ENCODE measurements around the gene OR2L8.

OR2L8 gene

DNA sequence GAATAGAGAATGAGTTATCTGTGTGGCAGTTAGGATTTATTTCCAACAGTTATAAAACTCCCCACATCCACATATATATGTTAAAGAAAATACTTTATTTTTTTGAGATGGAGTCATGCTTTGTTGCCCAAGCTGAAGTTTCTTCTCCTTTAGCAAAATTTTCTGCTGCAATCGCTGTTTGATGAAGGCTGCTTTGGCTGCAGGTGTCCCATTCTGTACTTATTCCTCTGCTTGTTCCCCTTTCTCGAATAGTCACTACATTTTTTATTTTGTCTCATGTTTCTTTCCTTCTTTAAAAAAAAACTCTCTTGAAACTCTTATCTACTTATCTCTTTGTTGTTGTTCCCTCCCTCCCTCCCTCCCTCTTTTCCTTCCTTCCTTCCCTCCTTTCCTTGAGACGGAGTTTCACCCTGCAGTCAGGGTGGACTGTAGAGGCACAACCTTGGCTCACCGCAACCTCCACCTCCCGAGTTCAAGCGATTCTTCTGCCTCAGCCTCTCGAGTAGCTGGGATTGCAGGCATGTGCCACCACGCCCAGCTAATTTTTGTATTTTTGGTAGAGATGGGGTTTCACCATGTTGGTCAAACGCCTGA, 42.7 kb upstream of the OR2L8 start:
- Histone ChIP-seq H3K27ac (ENCODE audit: low read depth, low read length, poor library complexity, severe bottlenecking) (no peak overlapping the region), H3K36me3 (ENCODE audit: insufficient read depth, low read length) (no peaks in the 10 kb centered on the region), H3K9me3 (ENCODE audit: low read length) (no peaks in the 10 kb centered on the region), H3K79me2 (ENCODE audit: insufficient read depth, low read length) (no peaks in the 10 kb centered on the region), H3K9me2 (ENCODE audit: low read depth, low read length) (no peaks in the 10 kb centered on the region), H3K4me3 (ENCODE audit: low read depth, low read length, poor library complexity, severe bottlenecking) (no peak overlapping the region), H4K20me1 (ENCODE audit: insufficient read depth, low read length) (no peaks in the 10 kb centered on the region), H3K4me2 (ENCODE audit: low read length) (no peak overlapping the region), H2AFZ (ENCODE audit: low read length) (no peak overlapping the region), H3F3A (ENCODE audit: insufficient read depth, low read length) (no peaks in the 10 kb centered on the region), H3K27me3 (ENCODE audit: insufficient read depth, low read length) (no peaks in the 10 kb centered on the region), H3K9ac (ENCODE audit: low read length) (no peak overlapping the region), H3K4me1 (ENCODE audit: insufficient read depth, low read length, severe bottlenecking) (no peaks in the 10 kb centered on the region)
- TF ChIP-seq EZH2 (IDR thresholded peaks at IDR 0.05; ENCODE audit: borderline replicate concordance, low read length) = no peak
- TF ChIP-seq, protein P1, sequence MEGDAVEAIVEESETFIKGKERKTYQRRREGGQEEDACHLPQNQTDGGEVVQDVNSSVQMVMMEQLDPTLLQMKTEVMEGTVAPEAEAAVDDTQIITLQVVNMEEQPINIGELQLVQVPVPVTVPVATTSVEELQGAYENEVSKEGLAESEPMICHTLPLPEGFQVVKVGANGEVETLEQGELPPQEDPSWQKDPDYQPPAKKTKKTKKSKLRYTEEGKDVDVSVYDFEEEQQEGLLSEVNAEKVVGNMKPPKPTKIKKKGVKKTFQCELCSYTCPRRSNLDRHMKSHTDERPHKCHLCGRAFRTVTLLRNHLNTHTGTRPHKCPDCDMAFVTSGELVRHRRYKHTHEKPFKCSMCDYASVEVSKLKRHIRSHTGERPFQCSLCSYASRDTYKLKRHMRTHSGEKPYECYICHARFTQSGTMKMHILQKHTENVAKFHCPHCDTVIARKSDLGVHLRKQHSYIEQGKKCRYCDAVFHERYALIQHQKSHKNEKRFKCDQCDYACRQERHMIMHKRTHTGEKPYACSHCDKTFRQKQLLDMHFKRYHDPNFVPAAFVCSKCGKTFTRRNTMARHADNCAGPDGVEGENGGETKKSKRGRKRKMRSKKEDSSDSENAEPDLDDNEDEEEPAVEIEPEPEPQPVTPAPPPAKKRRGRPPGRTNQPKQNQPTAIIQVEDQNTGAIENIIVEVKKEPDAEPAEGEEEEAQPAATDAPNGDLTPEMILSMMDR (IDR thresholded peaks at IDR 0.05; ENCODE audit: low read length) = no peak

DNA sequence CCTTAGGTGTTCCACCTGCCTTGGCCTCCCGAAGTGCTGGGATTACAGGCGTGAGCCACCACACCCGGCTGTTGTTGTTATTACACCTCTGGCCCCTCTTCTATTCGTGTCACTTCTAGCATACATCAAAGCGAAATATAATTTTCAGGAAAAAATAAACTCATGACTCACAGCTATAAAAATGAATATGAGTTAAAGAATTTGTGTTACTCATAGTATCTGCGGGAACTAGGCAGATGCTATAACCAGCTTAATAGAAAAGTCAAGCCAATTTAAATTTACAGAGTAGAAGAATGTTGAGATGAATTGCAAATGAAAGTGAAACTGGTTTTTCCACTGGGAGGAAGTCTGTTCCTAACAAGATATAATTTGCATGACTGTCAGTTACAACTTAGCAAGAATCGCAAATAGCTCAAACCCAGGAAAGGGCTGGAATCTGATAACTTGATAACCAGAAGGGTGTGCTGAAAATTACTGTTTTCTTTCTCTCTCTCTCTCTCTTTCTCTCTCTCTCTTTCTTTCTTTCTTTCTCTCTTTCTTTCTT, 42.1 kb upstream of the OR2L8 start:
- Histone ChIP-seq H3K27ac (ENCODE audit: low read depth, low read length, poor library complexity, severe bottlenecking) (no peak overlapping the region), H3K4me3 (ENCODE audit: low read depth, low read length, poor library complexity, severe bottlenecking) (no peak overlapping the region), H3K9me3 (ENCODE audit: low read length) (no peaks in the 10 kb centered on the region), H3F3A (ENCODE audit: insufficient read depth, low read length) (no peaks in the 10 kb centered on the region), H3K4me1 (ENCODE audit: insufficient read depth, low read length, severe bottlenecking) (no peaks in the 10 kb centered on the region), H3K79me2 (ENCODE audit: insufficient read depth, low read length) (no peaks in the 10 kb centered on the region), H3K9me2 (ENCODE audit: low read depth, low read length) (no peaks in the 10 kb centered on the region), H4K20me1 (ENCODE audit: insufficient read depth, low read length) (no peaks in the 10 kb centered on the region), H2AFZ (ENCODE audit: low read length) (no peak overlapping the region), H3K9ac (ENCODE audit: low read length) (no peak overlapping the region), H3K36me3 (ENCODE audit: insufficient read depth, low read length) (no peaks in the 10 kb centered on the region), H3K4me2 (ENCODE audit: low read length) (no peak overlapping the region), H3K27me3 (ENCODE audit: insufficient read depth, low read length) (no peaks in the 10 kb centered on the region)
- TF ChIP-seq EZH2 (IDR thresholded peaks at IDR 0.05; ENCODE audit: borderline replicate concordance, low read length) = no peak

DNA sequence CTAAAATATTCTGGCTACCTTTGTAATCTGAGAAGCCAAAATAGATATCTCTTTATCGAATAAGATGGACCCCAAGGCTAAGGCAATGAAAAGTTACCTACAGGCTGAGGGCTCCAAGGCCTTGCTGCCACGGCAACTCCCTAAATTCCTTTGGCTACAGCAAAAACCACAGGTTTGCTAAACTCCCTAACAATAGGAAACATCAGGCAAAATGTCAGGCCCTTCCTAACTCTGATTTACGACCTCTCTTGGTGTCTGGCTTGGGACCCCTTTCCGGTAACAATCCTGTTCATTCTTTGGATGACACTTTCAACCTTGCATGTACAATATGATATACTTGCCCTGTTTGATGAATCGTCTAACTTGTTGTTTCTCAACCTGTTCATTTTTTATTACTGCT, 39.9 kb upstream of the OR2L8 start:
- H3K27ac ChIP-seq (ENCODE audit: low read depth, low read length, poor library complexity, severe bottlenecking) = no peak overlapping the region
- H3K27me3 ChIP-seq (ENCODE audit: insufficient read depth, low read length) = no peaks in the 10 kb centered on the region
- no peaks in the 10 kb centered on the region for H3F3A ChIP-seq (ENCODE audit: insufficient read depth, low read length)
- no peak for TF ChIP-seq EZH2 (IDR thresholded peaks at IDR 0.05; ENCODE audit: borderline replicate concordance, low read length)
- TF ChIP-seq, protein P1 (IDR thresholded peaks at IDR 0.05; ENCODE audit: low read length) = no peak
- H3K4me1 ChIP-seq (ENCODE audit: insufficient read depth, low read length, severe bottlenecking) = no peaks in the 10 kb centered on the region
- no peak overlapping the region for H3K9ac ChIP-seq (ENCODE audit: low read length)
- H3K4me3 ChIP-seq (ENCODE audit: low read depth, low read length, poor library complexity, severe bottlenecking) = no peak overlapping the region
- H3K9me2 ChIP-seq (ENCODE audit: low read depth, low read length) = no peaks in the 10 kb centered on the region
- H3K4me2 ChIP-seq (ENCODE audit: low read length) = no peak overlapping the region
- H3K79me2 ChIP-seq (ENCODE audit: insufficient read depth, low read length) = no peaks in the 10 kb centered on the region
- no peaks in the 10 kb centered on the region for H3K36me3 ChIP-seq (ENCODE audit: insufficient read depth, low read length)
- no peaks in the 10 kb centered on the region for H4K20me1 ChIP-seq (ENCODE audit: insufficient read depth, low read length)
- H3K9me3 ChIP-seq (ENCODE audit: low read length) = no peaks in the 10 kb centered on the region
- no peak overlapping the region for H2AFZ ChIP-seq (ENCODE audit: low read length)

DNA sequence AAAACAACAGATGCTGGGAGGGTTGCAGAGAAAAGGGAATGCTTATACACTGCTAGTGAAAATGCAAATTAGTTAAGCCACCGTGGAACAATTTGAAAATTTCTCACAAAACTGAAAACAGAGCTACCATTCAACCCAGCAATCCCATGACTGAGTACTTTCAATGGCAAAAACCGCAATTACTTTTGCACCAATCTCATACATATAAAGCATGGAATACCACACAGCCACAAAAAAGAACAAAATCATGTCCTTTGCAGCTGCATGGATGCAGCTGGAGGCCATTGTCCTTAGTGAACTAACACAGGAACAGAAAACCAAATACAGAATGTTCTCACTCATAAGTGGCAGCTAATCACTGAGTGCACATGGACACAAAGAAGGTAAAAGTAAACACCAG, 34.9 kb upstream of the OR2L8 start:
- Histone ChIP-seq H3K9me2 (ENCODE audit: low read depth, low read length) (no peaks in the 10 kb centered on the region), H3K27me3 (ENCODE audit: insufficient read depth, low read length) (no peaks in the 10 kb centered on the region), H2AFZ (ENCODE audit: low read length) (no peak overlapping the region), H3K9me3 (ENCODE audit: low read length) (no peaks in the 10 kb centered on the region), H3K9ac (ENCODE audit: low read length) (no peak overlapping the region), H3K27ac (ENCODE audit: low read depth, low read length, poor library complexity, severe bottlenecking) (no peak overlapping the region), H4K20me1 (ENCODE audit: insufficient read depth, low read length) (no peaks in the 10 kb centered on the region), H3K4me1 (ENCODE audit: insufficient read depth, low read length, severe bottlenecking) (no peaks in the 10 kb centered on the region), H3K79me2 (ENCODE audit: insufficient read depth, low read length) (no peaks in the 10 kb centered on the region), H3K4me2 (ENCODE audit: low read length) (no peak overlapping the region), H3K4me3 (ENCODE audit: low read depth, low read length, poor library complexity, severe bottlenecking) (no peak overlapping the region), H3F3A (ENCODE audit: insufficient read depth, low read length) (no peaks in the 10 kb centered on the region), H3K36me3 (ENCODE audit: insufficient read depth, low read length) (no peaks in the 10 kb centered on the region)
- no peak for TF ChIP-seq EZH2 (IDR thresholded peaks at IDR 0.05; ENCODE audit: borderline replicate concordance, low read length)
